Measurements from ENCODE around the gene ZNF579. TPM values are rescaled to one million over a fixed set of nuclear protein-coding genes. Genes with fewer than 3 reads are reported as not detected.

The ZNF579 gene
- total and polyA plus RNA-seq, 8 donors = 3.1 to 13.0 (median 9.9) TPM

GRCh38 chr19:55550321-55550650, 30.4 kb downstream of the ZNF579 start:
- Histone ChIP-seq H3K4me1 (peaks cover 26 to 78% (median 51%) of the 10 kb centered on the region in 4 donors), H3K27me3 (peaks cover 0 to 49% (median 0%) of the 10 kb centered on the region in 3 donors), H3K36me3 (no peaks in the 10 kb centered on the region), H3K27ac (peak overlapping the region; percentile 81 to 91 (median 88)), H3K9me3 (no peaks in the 10 kb centered on the region), H3K4me3 (peak overlapping the region in 2 of 4 donors; percentile 7 to 21)
- no peak for TF ChIP-seq POLR2AphosphoS5 (IDR thresholded peaks at IDR 0.05)
- no peak for TF ChIP-seq CTCF (IDR thresholded peaks at IDR 0.05)
- no peak for TF ChIP-seq EP300 (IDR thresholded peaks at IDR 0.05)
- TF ChIP-seq POLR2A (IDR thresholded peaks at IDR 0.05) = no peak
- DNase-seq = no peak
- intact Hi-C loops (cut with DNase I; ENCODE audit: low total_unique reads) = no loop called here
- WGBS, 5 donors = 54 to 65% (median 60%) methylated on average over 7 of the region's 7 CpGs

GRCh38 chr19:55549500-55550320, 30.9 kb downstream of the ZNF579 start:
- H3K27ac ChIP-seq = peak overlapping the region; percentile 81 to 91 (median 88)
- no peaks in the 10 kb centered on the region for H3K9me3 ChIP-seq
- 15 to 28% (median 18%) methylated on average over 22 to 36 of the region's 36 CpGs for WGBS, 5 donors
- H3K4me1 ChIP-seq = peaks cover 26 to 78% (median 52%) of the 10 kb centered on the region in 4 donors
- peak; percentile 35 to 72 for DNase-seq
- TF ChIP-seq POLR2AphosphoS5 (IDR thresholded peaks at IDR 0.05) (no peak), POLR2A (IDR thresholded peaks at IDR 0.05) (no peak), CTCF (IDR thresholded peaks at IDR 0.05) (no peak), EP300 (IDR thresholded peaks at IDR 0.05) (no peak)
- H3K27me3 ChIP-seq = peaks cover 0 to 52% (median 0%) of the 10 kb centered on the region in 3 donors
- intact Hi-C loops (cut with DNase I; ENCODE audit: low total_unique reads) = no loop called here
- no peaks in the 10 kb centered on the region for H3K36me3 ChIP-seq
- peak overlapping the region in 3 of 4 donors; percentile 7 to 30 (median 21) for H3K4me3 ChIP-seq

GRCh38 chr19:55546822-55547614, 33.6 kb downstream of the ZNF579 start:
- DNase-seq = peak; percentile 78 to 81
- intact Hi-C loops (cut with DNase I; ENCODE audit: low total_unique reads) = no loop called here

GRCh38 chr19:55546011-55546410, 34.6 kb downstream of the ZNF579 start:
- Histone ChIP-seq H3K4me3 (no peak overlapping the region), H3K9me3 (no peaks in the 10 kb centered on the region), H3K27me3 (peaks cover 0 to 45% (median 0%) of the 10 kb centered on the region in 3 donors), H3K36me3 (no peaks in the 10 kb centered on the region), H3K27ac (peak overlapping the region in 4 of 5 donors; percentile 81 to 89 (median 88)), H3K4me1 (peaks cover 26 to 53% (median 39%) of the 10 kb centered on the region in 4 donors)
- intact Hi-C loops (cut with DNase I; ENCODE audit: low total_unique reads) = no loop called here
- 61 to 72% (median 64%) methylated on average over 11 of the region's 11 CpGs for WGBS, 5 donors
- no peak for DNase-seq
- TF ChIP-seq EP300 (IDR thresholded peaks at IDR 0.05) (no peak), CTCF (IDR thresholded peaks at IDR 0.05) (no peak), POLR2AphosphoS5 (IDR thresholded peaks at IDR 0.05) (no peak), POLR2A (IDR thresholded peaks at IDR 0.05) (no peak)

More at GRCh38 chr19:55546822-55547614, 33.6 kb downstream of the ZNF579 start:
- Histone ChIP-seq H3K9me3 (no peaks in the 10 kb centered on the region), H3K36me3 (no peaks in the 10 kb centered on the region), H3K27me3 (peaks cover 0 to 50% (median 0%) of the 10 kb centered on the region in 3 donors), H3K4me3 (no peak overlapping the region), H3K27ac (peak overlapping the region; percentile 79 to 89 (median 88)), H3K4me1 (peaks cover 26 to 53% (median 39%) of the 10 kb centered on the region in 4 donors)
- 8 to 33% (median 15%) methylated on average over 7 to 17 of the region's 17 CpGs for WGBS, 5 donors
- TF ChIP-seq POLR2AphosphoS5 (IDR thresholded peaks at IDR 0.05) (peak; percentile 48 to 64 (median 57)), POLR2A (IDR thresholded peaks at IDR 0.05) (no peak)

Measured in stomach (tissue), 9 donors.